Measurements from ENCODE around the gene SH3RF1. TPM values are rescaled to one million over a fixed set of nuclear protein-coding genes. Genes with fewer than 3 reads are reported as not detected.

Gene SH3RF1
- total RNA-seq, 3 donors from 2014 or later (not counting 1 experiment from before 2014, with no cell fraction given): 0.54 to 2.4 (median 1.6) TPM

- no peak overlapping the region for H3K27ac ChIP-seq (ENCODE audit: low read length)
- no peaks in the 10 kb centered on the region for H3K36me3 ChIP-seq (ENCODE audit: control insufficient read depth, insufficient read depth, low read length)
- H3K4me3 Mint-ChIP-seq: no peak overlapping the region
- no peak for TF ChIP-seq CTCF (IDR thresholded peaks at IDR 0.05)
- H3K4me1 ChIP-seq (ENCODE audit: control insufficient read depth, insufficient read depth, low read length): no peaks in the 10 kb centered on the region
- no peaks in the 10 kb centered on the region for H3K36me3 Mint-ChIP-seq
- ATAC-seq (no peak), DNase-seq (no peak)
- H3K4me3 ChIP-seq (ENCODE audit: low read length): no peak overlapping the region
- WGBS (ENCODE audit: insufficient coverage): 98% methylated on average over 4 of the region's 6 CpGs
- H3K9me3 Mint-ChIP-seq: no peaks in the 10 kb centered on the region
- H3K27me3 Mint-ChIP-seq (ENCODE audit: low read depth in 2 of 2): no peaks in the 10 kb centered on the region
- intact Hi-C loops (cut with micrococcal nuclease): no loop called here
- no peaks in the 10 kb centered on the region for H3K27me3 ChIP-seq (ENCODE audit: control insufficient read depth, insufficient read depth, low read length)
- no peaks in the 10 kb centered on the region for H3K4me1 Mint-ChIP-seq
- H3K9me3 ChIP-seq (ENCODE audit: control insufficient read depth, insufficient read depth, low read length): no peaks in the 10 kb centered on the region
- no peak overlapping the region for H3K27ac Mint-ChIP-seq
These were observed 155.4 kb downstream of the SH3RF1 start for GRCh38 chr4:169115144-169115896.

- Mint-ChIP-seq H3K36me3 (no peaks in the 10 kb centered on the region), H3K4me3 (no peak overlapping the region), H3K9me3 (no peaks in the 10 kb centered on the region), H3K27ac (no peak overlapping the region), H3K4me1 (no peaks in the 10 kb centered on the region), H3K27me3 (ENCODE audit: low read depth in 2 of 2) (no peaks in the 10 kb centered on the region)
- no peaks in the 10 kb centered on the region for H3K9me3 ChIP-seq (ENCODE audit: control insufficient read depth, insufficient read depth, low read length)
- no peak overlapping the region for H3K27ac ChIP-seq (ENCODE audit: low read length)
- no peaks in the 10 kb centered on the region for H3K4me1 ChIP-seq (ENCODE audit: control insufficient read depth, insufficient read depth, low read length)
- no peak overlapping the region for H3K4me3 ChIP-seq (ENCODE audit: low read length)
- H3K36me3 ChIP-seq (ENCODE audit: control insufficient read depth, insufficient read depth, low read length): no peaks in the 10 kb centered on the region
- WGBS (ENCODE audit: insufficient coverage): no CpG with 5 or more reads among the region's 3 CpGs
- ATAC-seq: no peak
- DNase-seq: no peak
- H3K27me3 ChIP-seq (ENCODE audit: control insufficient read depth, insufficient read depth, low read length): no peaks in the 10 kb centered on the region
- intact Hi-C loops (cut with micrococcal nuclease): no loop called here
- no peak for TF ChIP-seq CTCF (IDR thresholded peaks at IDR 0.05)
These were observed 156.3 kb downstream of the SH3RF1 start for GRCh38 chr4:169114341-169114974.

GRCh38 chr4:169110633-169111032 lies 160.1 kb downstream of the SH3RF1 start:
- no peak overlapping the region for H3K27ac Mint-ChIP-seq
- intact Hi-C loops (cut with micrococcal nuclease): no loop called here
- WGBS (ENCODE audit: insufficient coverage): 99% methylated on average over 4 of the region's 4 CpGs

More at GRCh38 chr4:169110633-169111032, 160.1 kb downstream of the SH3RF1 start:
- Histone ChIP-seq H3K27me3 (ENCODE audit: control insufficient read depth, insufficient read depth, low read length) (no peaks in the 10 kb centered on the region), H3K9me3 (ENCODE audit: control insufficient read depth, insufficient read depth, low read length) (no peaks in the 10 kb centered on the region), H3K4me1 (ENCODE audit: control insufficient read depth, insufficient read depth, low read length) (no peaks in the 10 kb centered on the region), H3K36me3 (ENCODE audit: control insufficient read depth, insufficient read depth, low read length) (no peaks in the 10 kb centered on the region), H3K27ac (ENCODE audit: low read length) (no peak overlapping the region), H3K4me3 (ENCODE audit: low read length) (no peak overlapping the region)
- Mint-ChIP-seq H3K27me3 (ENCODE audit: low read depth in 2 of 2) (peaks cover 0 to 6% of the 10 kb centered on the region in 2 donors), H3K9me3 (no peaks in the 10 kb centered on the region), H3K4me1 (no peaks in the 10 kb centered on the region), H3K4me3 (no peak overlapping the region), H3K36me3 (no peaks in the 10 kb centered on the region)
- no peak for ATAC-seq
- no peak for TF ChIP-seq CTCF (IDR thresholded peaks at IDR 0.05)
- DNase-seq: no peak
